ENCODE measurements around the gene SMOC2. TPM values are rescaled to one million over a fixed set of nuclear protein-coding genes. Genes with fewer than 3 reads are reported as not detected.

The SMOC2 gene
- total and polyA plus RNA-seq, 2 donors: 5.4 to 6.5 TPM

DNA sequence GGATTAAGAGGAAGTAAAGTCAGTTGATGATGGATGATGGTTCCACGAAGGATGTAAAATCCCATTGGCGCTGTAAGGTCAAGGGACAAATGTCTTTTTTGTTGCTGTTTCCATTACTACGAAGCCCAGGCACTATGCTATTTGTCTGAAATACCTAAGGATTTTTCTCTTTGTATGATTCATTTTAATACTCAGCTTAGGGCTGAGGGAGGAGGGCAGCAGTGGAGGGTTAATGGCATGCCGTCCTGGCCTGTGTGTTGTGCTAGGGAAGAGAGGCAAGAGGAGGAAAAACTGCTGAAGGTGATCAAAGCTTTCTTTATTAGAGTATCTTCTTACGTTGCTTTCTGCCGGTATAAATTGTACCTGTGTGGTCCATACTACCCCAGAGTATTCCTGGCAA is 6.5 kb upstream of the SMOC2 start:
- Histone ChIP-seq H3K36me3 (ENCODE audit: control insufficient read depth in 2 of 2, insufficient read depth in 2 of 2, low read length in 1 of 2) (no peaks in the 10 kb centered on the region), H3K4me3 (ENCODE audit: low read length in 2 of 2) (no peak overlapping the region), H3K27ac (ENCODE audit: low read depth in 1 of 2, low read length in 1 of 2) (no peak overlapping the region), H3K4me1 (ENCODE audit: control insufficient read depth in 2 of 2, insufficient read depth in 2 of 2, low read length in 2 of 2) (no peaks in the 10 kb centered on the region), H3K27me3 (ENCODE audit: control insufficient read depth in 2 of 2, insufficient read depth in 1 of 2, low read length in 1 of 2) (peaks cover 0 to 6% of the 10 kb centered on the region in 2 donors), H3K9me3 (ENCODE audit: control insufficient read depth in 2 of 2, insufficient read depth in 1 of 2, low read length in 1 of 2) (no peaks in the 10 kb centered on the region)
- DNase-seq (ENCODE audit: low read depth in 6 of 9, low spot score in 9 of 9): no peak
- WGBS: 75% methylated on average over 6 of the region's 6 CpGs

DNA sequence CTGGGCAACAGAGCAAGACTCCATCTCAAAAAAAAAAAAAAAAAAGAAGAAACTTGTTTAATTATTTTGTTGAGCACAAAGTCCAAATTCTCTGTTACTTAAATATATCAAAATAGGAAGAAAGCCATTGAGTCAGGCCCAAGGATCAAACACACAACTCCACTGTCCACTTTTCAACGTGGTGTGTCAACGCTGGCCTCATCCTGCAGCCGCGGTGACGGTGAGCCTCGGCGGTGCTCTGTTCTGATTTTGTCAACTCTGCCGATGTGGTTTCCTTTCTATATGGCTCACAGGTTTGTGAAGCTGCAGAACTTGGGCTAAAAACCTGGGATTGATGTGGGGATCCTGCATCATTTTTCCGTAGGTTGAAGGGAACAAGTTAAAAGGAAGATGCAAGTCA is 3.2 kb upstream of the SMOC2 start:
- Histone ChIP-seq H3K9me3 (ENCODE audit: control insufficient read depth in 2 of 2, insufficient read depth in 1 of 2, low read length in 1 of 2) (no peaks in the 10 kb centered on the region), H3K4me1 (ENCODE audit: control insufficient read depth in 2 of 2, insufficient read depth in 2 of 2, low read length in 2 of 2) (no peaks in the 10 kb centered on the region), H3K27ac (ENCODE audit: low read depth in 1 of 2, low read length in 1 of 2) (no peak overlapping the region), H3K4me3 (ENCODE audit: low read length in 2 of 2) (no peak overlapping the region), H3K36me3 (ENCODE audit: control insufficient read depth in 2 of 2, insufficient read depth in 2 of 2, low read length in 1 of 2) (no peaks in the 10 kb centered on the region), H3K27me3 (ENCODE audit: control insufficient read depth in 2 of 2, insufficient read depth in 1 of 2, low read length in 1 of 2) (peaks cover 27 to 38% of the 10 kb centered on the region in 2 donors)
- DNase-seq (ENCODE audit: low read depth in 6 of 9, low spot score in 9 of 9): no peak
- WGBS: 92% methylated on average over 9 of the region's 9 CpGs

DNA sequence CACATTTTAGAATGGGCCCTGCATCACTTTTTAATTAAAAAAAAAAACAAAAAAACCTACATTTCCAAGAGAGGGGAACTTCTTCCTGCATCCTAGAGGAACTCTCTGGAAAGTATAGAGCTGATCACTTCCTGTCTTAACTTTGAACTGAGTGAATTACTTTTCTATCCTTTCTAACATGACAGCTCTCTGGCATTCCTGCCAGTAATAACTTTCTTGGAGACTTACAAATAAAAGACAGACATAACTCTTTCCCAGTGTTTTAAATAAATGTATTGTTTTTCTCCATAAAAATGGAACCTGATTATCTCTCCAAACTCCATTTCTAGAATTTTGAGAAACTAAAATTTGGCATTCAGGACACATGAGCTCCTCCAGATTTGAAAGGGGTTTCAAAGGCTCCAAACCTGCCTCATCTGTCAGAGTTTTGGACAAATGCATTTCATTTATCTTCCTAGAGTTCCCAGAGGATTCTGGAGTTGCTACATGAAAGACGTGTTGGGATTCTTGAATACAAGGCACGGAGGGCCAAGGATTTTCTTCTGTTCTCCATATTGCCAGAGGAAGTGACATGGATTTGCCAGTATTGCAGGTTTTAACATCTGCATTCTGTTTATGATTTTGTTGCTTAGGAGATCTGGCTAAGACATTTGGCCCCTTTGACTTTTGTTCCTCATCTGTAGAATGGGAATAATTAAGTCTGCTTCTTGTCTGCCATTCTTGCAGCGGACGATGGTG is 2.0 kb upstream of the SMOC2 start:
- peaks cover 33 to 48% of the 10 kb centered on the region in 2 donors for H3K27me3 ChIP-seq (ENCODE audit: control insufficient read depth in 2 of 2, insufficient read depth in 1 of 2, low read length in 1 of 2)
- DNase-seq (ENCODE audit: low read depth in 6 of 9, low spot score in 9 of 9): no peak
- H3K36me3 ChIP-seq (ENCODE audit: control insufficient read depth in 2 of 2, insufficient read depth in 2 of 2, low read length in 1 of 2): no peaks in the 10 kb centered on the region
- WGBS: 85% methylated on average over 4 of the region's 4 CpGs
- no peaks in the 10 kb centered on the region for H3K9me3 ChIP-seq (ENCODE audit: control insufficient read depth in 2 of 2, insufficient read depth in 1 of 2, low read length in 1 of 2)
- no peak overlapping the region for H3K27ac ChIP-seq (ENCODE audit: low read depth in 1 of 2, low read length in 1 of 2)
- no peaks in the 10 kb centered on the region for H3K4me1 ChIP-seq (ENCODE audit: control insufficient read depth in 2 of 2, insufficient read depth in 2 of 2, low read length in 2 of 2)
- no peak overlapping the region for H3K4me3 ChIP-seq (ENCODE audit: low read length in 2 of 2)

DNA sequence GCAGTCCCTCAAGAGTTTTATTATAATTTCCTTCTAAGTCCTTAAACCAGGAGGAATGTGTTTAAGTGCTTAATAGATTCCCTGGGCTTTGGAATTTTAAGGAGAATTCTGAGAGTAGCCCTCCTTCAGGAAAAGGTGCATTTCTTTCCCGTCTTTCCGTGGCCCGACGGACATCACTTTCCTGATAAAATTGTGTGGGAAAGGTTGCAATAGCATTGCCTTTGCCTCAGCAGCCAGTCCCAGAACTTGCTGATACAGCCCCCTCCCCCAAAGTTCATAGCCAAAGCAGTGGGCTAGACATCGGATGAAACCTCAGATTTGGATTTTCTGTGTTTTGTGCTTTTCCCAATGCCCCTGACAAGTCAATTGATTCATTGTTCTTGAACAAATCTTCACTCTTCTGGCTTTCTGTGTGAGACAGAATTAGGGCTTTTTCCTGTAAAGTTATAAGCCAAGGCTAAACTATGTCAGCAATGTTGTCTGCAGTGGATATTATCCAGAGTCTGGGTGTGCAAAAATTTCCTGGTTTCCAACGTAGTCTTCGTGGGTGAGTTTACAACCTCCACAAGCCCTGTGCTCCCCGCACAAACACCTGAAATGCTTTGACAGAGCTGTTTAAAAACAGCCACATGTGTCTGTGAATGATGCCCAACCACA is 1.1 kb upstream of the SMOC2 start:
- no peak for DNase-seq (ENCODE audit: low read depth in 6 of 9, low spot score in 9 of 9)
- no peak overlapping the region for H3K27ac ChIP-seq (ENCODE audit: low read depth in 1 of 2, low read length in 1 of 2)
- H3K27me3 ChIP-seq (ENCODE audit: control insufficient read depth in 2 of 2, insufficient read depth in 1 of 2, low read length in 1 of 2): peaks cover 33 to 50% of the 10 kb centered on the region in 2 donors
- no peaks in the 10 kb centered on the region for H3K9me3 ChIP-seq (ENCODE audit: control insufficient read depth in 2 of 2, insufficient read depth in 1 of 2, low read length in 1 of 2)
- no peaks in the 10 kb centered on the region for H3K36me3 ChIP-seq (ENCODE audit: control insufficient read depth in 2 of 2, insufficient read depth in 2 of 2, low read length in 1 of 2)
- no peak overlapping the region for H3K4me3 ChIP-seq (ENCODE audit: low read length in 2 of 2)
- WGBS: 60% methylated on average over 8 of the region's 8 CpGs
- H3K4me1 ChIP-seq (ENCODE audit: control insufficient read depth in 2 of 2, insufficient read depth in 2 of 2, low read length in 2 of 2): no peaks in the 10 kb centered on the region

DNA sequence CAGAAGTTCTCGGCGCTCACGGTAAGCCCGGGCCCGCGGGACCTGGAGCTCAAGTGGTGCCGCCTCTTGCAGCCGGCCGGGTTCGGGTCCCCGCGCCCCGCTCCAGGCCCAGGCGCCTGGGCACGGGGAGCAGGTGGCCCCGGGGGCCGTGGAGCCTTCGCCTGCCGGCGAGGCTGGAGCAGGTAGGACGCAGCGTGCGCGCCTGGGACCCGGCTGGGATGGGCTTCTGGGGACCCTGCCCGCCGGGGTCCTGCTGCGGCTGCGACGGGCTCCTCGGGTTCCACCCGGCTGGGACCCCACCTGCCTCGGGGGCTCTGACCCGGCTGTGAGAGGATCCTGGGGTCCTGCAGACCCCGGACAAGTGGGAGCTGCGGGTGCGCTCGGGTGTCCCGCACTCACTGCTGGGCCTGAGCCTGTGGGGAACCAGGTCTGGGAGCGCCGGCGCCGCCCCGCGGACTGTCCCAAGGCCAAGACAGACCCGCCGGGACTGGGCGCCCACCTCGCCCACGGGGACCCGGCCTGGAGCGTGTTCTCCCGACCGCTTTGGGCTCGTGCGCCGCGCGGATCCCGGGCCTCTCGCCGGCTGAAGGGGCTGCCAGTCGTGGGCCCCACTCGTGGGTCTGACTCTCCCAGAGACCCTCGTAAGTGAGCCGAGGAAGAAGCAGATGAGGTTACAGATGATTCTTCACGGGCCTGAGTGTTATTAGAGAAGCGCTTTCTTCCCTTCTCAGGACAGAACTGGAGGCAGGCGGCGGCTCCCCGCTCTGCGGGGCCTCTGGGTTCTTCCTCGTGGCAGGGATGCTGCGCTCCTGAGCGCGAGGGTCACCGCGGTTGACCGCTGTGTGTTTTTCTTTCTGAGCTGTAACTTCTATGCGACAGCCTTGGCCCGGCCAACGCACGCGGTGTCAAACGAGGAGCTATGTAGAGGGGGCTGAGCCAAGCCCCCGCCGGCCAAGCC is 729 bp downstream of the SMOC2 start:
- Histone ChIP-seq H3K9me3 (ENCODE audit: control insufficient read depth in 2 of 2, insufficient read depth in 1 of 2, low read length in 1 of 2) (no peaks in the 10 kb centered on the region), H3K27me3 (ENCODE audit: control insufficient read depth in 2 of 2, insufficient read depth in 1 of 2, low read length in 1 of 2) (peaks cover 33 to 50% of the 10 kb centered on the region in 2 donors), H3K4me1 (ENCODE audit: control insufficient read depth in 2 of 2, insufficient read depth in 2 of 2, low read length in 2 of 2) (no peaks in the 10 kb centered on the region), H3K27ac (ENCODE audit: low read depth in 1 of 2, low read length in 1 of 2) (no peak overlapping the region), H3K36me3 (ENCODE audit: control insufficient read depth in 2 of 2, insufficient read depth in 2 of 2, low read length in 1 of 2) (no peaks in the 10 kb centered on the region), H3K4me3 (ENCODE audit: low read length in 2 of 2) (peak overlapping the region in 1 of 2 donors; percentile 10)
- DNase-seq (ENCODE audit: low read depth in 6 of 9, low spot score in 9 of 9): no peak
- 6% methylated on average over 87 of the region's 87 CpGs for whole genome bisulfite sequencing

DNA sequence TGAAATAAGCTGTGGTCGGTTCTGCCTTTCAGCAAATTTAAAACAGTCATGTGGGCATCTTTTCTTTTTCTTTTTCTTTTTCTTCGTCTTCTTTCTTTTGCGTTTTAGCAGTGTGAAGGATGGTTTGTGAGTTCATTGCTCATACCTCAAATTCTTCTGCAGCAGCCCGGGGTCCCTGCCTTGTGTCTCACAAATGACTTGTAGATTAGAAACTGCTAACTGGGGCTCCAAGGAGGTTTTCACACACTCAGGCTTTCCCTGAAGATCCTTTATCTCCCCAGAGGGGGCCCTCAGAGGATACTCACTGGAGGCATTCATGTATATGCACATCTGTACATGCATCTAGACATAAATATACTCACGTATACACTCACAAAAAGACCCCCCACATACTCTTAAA is 1.7 kb downstream of the SMOC2 start:
- H3K4me1 ChIP-seq (ENCODE audit: control insufficient read depth in 2 of 2, insufficient read depth in 2 of 2, low read length in 2 of 2): no peaks in the 10 kb centered on the region
- 17% methylated on average over 5 of the region's 5 CpGs for WGBS

DNA sequence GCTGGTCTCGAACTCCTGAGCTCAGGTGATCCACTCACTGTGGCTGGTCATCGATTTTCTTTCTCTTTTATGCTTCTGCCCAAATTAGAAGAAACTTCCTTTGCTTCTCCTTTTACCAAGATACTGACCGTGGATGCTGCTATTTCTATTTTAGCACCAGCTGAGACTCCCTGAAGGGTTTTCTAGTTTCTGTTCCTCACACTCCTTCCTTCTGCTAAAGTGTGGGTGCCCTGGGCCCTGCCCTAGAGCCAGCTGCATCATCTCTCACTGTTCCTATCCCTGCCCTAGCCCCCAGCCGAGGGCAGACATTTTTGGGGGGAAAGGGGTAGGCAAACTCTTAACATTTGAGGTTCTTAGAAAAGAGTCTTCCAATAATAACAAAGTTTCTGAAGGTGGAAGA is 6.3 kb downstream of the SMOC2 start:
- WGBS: 76% methylated on average over 4 of the region's 4 CpGs
- no peak for DNase-seq (ENCODE audit: low read depth in 6 of 9, low spot score in 9 of 9)
- no peak overlapping the region for H3K4me3 ChIP-seq (ENCODE audit: low read length in 2 of 2)
- no peaks in the 10 kb centered on the region for H3K9me3 ChIP-seq (ENCODE audit: control insufficient read depth in 2 of 2, insufficient read depth in 1 of 2, low read length in 1 of 2)
- no peaks in the 10 kb centered on the region for H3K4me1 ChIP-seq (ENCODE audit: control insufficient read depth in 2 of 2, insufficient read depth in 2 of 2, low read length in 2 of 2)
- H3K27ac ChIP-seq (ENCODE audit: low read depth in 1 of 2, low read length in 1 of 2): no peak overlapping the region
- no peaks in the 10 kb centered on the region for H3K36me3 ChIP-seq (ENCODE audit: control insufficient read depth in 2 of 2, insufficient read depth in 2 of 2, low read length in 1 of 2)
- H3K27me3 ChIP-seq (ENCODE audit: control insufficient read depth in 2 of 2, insufficient read depth in 1 of 2, low read length in 1 of 2): peaks cover 10 to 16% of the 10 kb centered on the region in 2 donors

More for the DNA sequence above, 1.7 kb downstream of the SMOC2 start:
- peaks cover 33 to 50% of the 10 kb centered on the region in 2 donors for H3K27me3 ChIP-seq (ENCODE audit: control insufficient read depth in 2 of 2, insufficient read depth in 1 of 2, low read length in 1 of 2)
- no peaks in the 10 kb centered on the region for H3K9me3 ChIP-seq (ENCODE audit: control insufficient read depth in 2 of 2, insufficient read depth in 1 of 2, low read length in 1 of 2)
- H3K4me3 ChIP-seq (ENCODE audit: low read length in 2 of 2): no peak overlapping the region
- no peak for DNase-seq (ENCODE audit: low read depth in 6 of 9, low spot score in 9 of 9)
- H3K27ac ChIP-seq (ENCODE audit: low read depth in 1 of 2, low read length in 1 of 2): no peak overlapping the region
- H3K36me3 ChIP-seq (ENCODE audit: control insufficient read depth in 2 of 2, insufficient read depth in 2 of 2, low read length in 1 of 2): no peaks in the 10 kb centered on the region

DNA sequence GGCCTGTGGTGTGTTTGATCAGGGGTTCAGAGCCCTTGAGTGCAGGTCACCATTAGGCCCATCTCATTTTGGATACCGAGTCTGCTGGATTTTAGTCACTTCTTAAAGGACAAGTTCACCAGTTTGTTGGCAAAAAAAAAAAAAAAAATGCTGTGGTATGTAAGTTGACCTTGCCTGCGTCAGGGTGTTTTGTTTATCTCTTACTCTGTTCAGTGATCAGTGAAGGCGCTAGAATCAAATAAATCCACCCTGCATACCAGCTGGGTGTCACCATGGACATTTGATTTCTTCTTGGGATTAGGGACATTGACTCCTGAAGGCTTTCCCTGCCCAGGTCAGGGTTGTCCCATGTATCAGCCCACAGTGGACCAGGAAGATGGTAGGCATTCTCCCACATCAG is 6.7 kb downstream of the SMOC2 start:
- Histone ChIP-seq H3K27me3 (ENCODE audit: control insufficient read depth in 2 of 2, insufficient read depth in 1 of 2, low read length in 1 of 2) (peaks cover 7 to 12% of the 10 kb centered on the region in 2 donors), H3K4me1 (ENCODE audit: control insufficient read depth in 2 of 2, insufficient read depth in 2 of 2, low read length in 2 of 2) (no peaks in the 10 kb centered on the region), H3K36me3 (ENCODE audit: control insufficient read depth in 2 of 2, insufficient read depth in 2 of 2, low read length in 1 of 2) (no peaks in the 10 kb centered on the region), H3K27ac (ENCODE audit: low read depth in 1 of 2, low read length in 1 of 2) (no peak overlapping the region), H3K9me3 (ENCODE audit: control insufficient read depth in 2 of 2, insufficient read depth in 1 of 2, low read length in 1 of 2) (no peaks in the 10 kb centered on the region), H3K4me3 (ENCODE audit: low read length in 2 of 2) (no peak overlapping the region)
- whole genome bisulfite sequencing: 95% methylated on average over 3 of the region's 3 CpGs
- DNase-seq (ENCODE audit: low read depth in 6 of 9, low spot score in 9 of 9): no peak

Data from thymus (tissue), 11 donors.